Nephron (organoid): Measurements from ENCODE around the gene ENTPD8.

Source experiments
- H3K27ac Mint-ChIP-seq, 3 experiments: 2 replicates each; pipeline ENCODE4 v1.8.0; 2020; ENCODE audit warnings: mixed read lengths in 3 of 3, mild to moderate bottlenecking in 2 of 3, moderate library complexity in 1 of 3
- H3K27me3 Mint-ChIP-seq: 2 replicates; pipeline ENCODE4 v1.8.0; 2021; ENCODE audit warnings: low read depth, mild to moderate bottlenecking, moderate library complexity, mixed read lengths
- H3K36me3 Mint-ChIP-seq: 2 replicates; pipeline ENCODE4 v1.8.0; 2020; ENCODE audit warnings: low read depth, mixed read lengths
- H3K4me1 Mint-ChIP-seq: 2 replicates; pipeline ENCODE4 v1.8.0; 2020; ENCODE audit warnings: mixed read lengths
- H3K4me3 Mint-ChIP-seq, 3 experiments: 2 replicates each; pipeline ENCODE4 v1.8.0; 2020; ENCODE audit warnings: mild to moderate bottlenecking in 3 of 3, mixed read lengths in 3 of 3, moderate library complexity in 2 of 3
- H3K9me3 Mint-ChIP-seq: 2 replicates; pipeline ENCODE4 v1.8.0; 2020; ENCODE audit warnings: mixed read lengths
- CTCF ChIP-seq, 3 experiments: fragments of 200-600 bp; sonication (generic); IDR thresholded peaks; one replicate each; pipeline ENCODE4 v1.5.0; 2021; ENCODE audit warnings: antibody characterized with exemption in 3 of 3; ENCODE audit not compliant: unreplicated experiment in 3 of 3

ENTPD8 gene

DNA sequence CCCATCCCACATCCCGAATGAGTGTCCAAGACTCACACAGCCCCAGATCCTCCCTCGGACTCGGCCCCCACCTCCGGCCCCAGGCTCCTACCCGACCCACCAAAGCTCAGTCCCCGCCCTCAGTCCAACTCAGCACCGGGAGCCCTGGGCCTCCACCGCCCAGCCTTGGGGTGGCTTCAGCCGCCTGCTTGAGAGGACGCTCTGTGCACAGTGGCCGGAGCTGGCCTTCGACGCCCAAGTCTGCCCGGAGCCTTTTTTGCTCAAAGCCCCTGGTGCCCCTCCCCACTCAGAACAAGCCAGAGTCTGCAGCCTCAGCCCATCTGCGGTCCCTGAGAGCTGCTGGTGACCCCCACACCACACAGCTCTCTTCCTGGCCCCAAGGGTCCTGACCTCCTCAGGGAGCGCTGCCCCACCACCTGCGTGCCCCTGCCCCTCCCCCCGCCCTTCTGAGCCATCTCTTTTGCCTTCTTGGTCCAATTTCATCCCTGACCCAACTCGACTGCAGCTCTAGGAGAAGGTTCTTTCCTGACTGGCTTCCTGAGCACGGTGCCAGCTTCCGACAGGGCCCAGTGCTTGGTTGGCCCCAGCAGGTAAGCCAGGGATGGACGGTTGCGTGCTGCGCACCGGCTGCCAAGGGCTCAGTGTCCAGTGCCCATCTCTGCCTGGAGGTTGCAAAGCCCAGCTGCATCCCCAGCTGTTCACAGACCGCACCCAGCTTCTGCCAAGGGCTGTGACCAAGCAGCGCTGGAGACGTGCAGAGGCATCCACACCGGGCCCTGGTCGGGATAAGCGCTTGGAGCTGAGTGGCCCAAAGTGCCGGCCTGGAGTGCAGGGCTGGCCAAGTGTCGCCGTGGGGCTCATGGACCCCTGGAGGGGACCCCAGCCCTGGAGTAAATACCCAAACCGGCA lies 45.6 kb upstream of the ENTPD8 start:
- no peak for TF ChIP-seq CTCF (IDR thresholded peaks at IDR 0.05; ENCODE audit: unreplicated experiment in 3 of 3)
- H3K36me3 Mint-ChIP-seq: no peaks in the 10 kb centered on the region
- H3K4me1 Mint-ChIP-seq: no peaks in the 10 kb centered on the region
- H3K9me3 Mint-ChIP-seq: no peaks in the 10 kb centered on the region
- H3K4me3 Mint-ChIP-seq: no peak overlapping the region
- no peak overlapping the region for H3K27ac Mint-ChIP-seq
- H3K27me3 Mint-ChIP-seq: peaks cover 4% of the 10 kb centered on the region

DNA sequence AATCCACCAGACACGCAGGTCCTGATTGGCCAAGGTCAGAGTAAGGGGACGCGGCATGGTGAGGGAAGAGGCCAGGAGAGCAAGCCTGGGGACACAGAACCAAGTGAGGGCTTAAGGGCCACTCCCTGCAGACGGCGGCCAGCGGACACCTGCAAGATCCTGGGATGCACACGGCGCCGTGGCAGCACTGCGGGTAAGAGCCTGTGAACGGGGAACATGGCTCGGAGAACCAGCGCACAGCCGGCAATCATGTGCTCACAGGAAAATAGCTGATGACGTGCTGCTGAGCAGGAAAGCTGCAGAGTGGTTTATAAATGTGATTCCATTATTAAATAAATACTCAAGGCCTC lies 45.0 kb upstream of the ENTPD8 start:
- H3K27ac Mint-ChIP-seq: no peak overlapping the region
- H3K9me3 Mint-ChIP-seq: no peaks in the 10 kb centered on the region
- no peaks in the 10 kb centered on the region for H3K36me3 Mint-ChIP-seq
- no peak overlapping the region for H3K4me3 Mint-ChIP-seq
- no peak for TF ChIP-seq CTCF (IDR thresholded peaks at IDR 0.05; ENCODE audit: unreplicated experiment in 3 of 3)
- peaks cover 4% of the 10 kb centered on the region for H3K27me3 Mint-ChIP-seq
- no peaks in the 10 kb centered on the region for H3K4me1 Mint-ChIP-seq

DNA sequence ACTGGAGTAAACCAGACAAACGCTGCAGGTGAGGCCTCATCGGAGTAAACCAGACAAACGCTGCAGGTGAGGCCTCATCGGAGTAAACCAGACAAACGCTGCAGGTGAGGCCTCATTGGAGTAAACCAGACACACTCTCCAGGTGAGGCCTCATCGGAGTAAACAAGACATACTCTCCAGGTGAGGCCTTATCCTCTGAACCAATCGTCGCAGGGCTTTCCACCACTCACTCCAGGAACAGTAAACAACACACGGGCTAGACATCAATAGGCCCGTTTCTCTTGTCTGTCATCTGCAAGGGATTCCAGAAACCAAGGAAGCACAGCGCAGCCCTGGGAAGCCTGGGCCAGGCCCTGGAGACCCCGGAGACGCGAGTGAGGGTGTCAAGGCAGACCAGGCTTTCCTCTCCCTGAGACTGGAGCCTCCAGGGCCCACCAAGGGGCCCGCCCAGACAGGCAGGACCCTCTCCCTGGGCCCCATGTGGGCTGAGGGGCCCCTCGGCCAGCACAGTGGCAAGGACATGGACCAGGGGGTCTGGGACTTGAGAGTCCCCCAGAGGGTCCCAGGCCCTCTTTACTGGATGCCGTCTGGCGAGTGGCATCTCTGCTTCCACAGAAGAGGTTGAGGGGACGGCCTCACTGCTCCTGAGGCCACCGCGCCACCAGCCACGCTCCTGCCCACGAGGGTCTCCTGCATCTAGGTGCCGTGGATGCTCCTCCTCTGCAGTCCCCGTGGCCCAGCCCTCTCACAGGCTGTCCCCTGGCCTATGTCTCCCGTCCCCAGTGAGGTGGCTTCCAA lies 44.4 kb upstream of the ENTPD8 start:
- no peak overlapping the region for H3K4me3 Mint-ChIP-seq
- no peaks in the 10 kb centered on the region for H3K36me3 Mint-ChIP-seq
- TF ChIP-seq CTCF (IDR thresholded peaks at IDR 0.05; ENCODE audit: unreplicated experiment in 3 of 3): no peak
- no peaks in the 10 kb centered on the region for H3K4me1 Mint-ChIP-seq
- H3K27me3 Mint-ChIP-seq: peaks cover 4% of the 10 kb centered on the region
- no peaks in the 10 kb centered on the region for H3K9me3 Mint-ChIP-seq
- no peak overlapping the region for H3K27ac Mint-ChIP-seq

- H3K36me3 Mint-ChIP-seq: no peaks in the 10 kb centered on the region
- H3K4me1 Mint-ChIP-seq: no peaks in the 10 kb centered on the region
- no peak for TF ChIP-seq CTCF (IDR thresholded peaks at IDR 0.05; ENCODE audit: unreplicated experiment in 3 of 3)
- H3K27me3 Mint-ChIP-seq: peaks cover 4% of the 10 kb centered on the region
- H3K9me3 Mint-ChIP-seq: no peaks in the 10 kb centered on the region
- no peak overlapping the region for H3K4me3 Mint-ChIP-seq
- H3K27ac Mint-ChIP-seq: no peak overlapping the region
Observed at GRCh38 chr9:137484551-137485315, 43.6 kb upstream of the ENTPD8 start.

DNA sequence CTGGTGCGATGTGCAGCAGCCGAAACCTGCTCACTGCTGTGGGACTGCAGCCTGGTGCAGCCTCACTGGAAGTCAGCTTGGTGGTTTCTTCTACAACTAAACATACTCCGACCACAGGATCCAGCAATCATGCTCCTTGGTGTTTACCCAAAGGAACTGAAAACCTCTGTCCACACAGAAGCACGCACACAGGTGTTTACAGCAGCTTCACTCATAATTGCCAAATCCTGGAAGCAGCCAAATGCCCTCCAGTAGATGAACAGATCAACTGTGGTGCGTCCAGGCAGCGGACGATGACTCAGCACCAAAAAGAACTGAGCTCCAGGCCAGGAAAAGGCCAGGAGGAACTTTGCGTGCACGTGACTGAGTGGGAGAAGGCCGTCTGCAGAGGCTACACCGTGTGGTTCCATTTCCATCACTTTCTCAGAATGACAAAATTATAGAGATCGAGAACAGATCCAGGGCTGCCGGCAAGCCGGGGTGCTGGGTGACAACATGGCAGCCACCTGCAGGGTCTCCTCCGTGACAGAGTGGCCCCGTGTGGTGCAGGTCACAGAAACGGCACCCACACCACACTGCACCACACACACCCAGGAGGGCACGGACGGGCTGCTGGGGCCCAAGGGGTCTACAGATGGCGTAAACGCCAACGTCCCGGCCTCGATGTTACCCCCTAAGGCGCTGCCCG lies 41.1 kb upstream of the ENTPD8 start:
- peaks cover 6% of the 10 kb centered on the region for H3K4me1 Mint-ChIP-seq
- no peaks in the 10 kb centered on the region for H3K9me3 Mint-ChIP-seq
- TF ChIP-seq CTCF (IDR thresholded peaks at IDR 0.05; ENCODE audit: unreplicated experiment in 3 of 3): no peak

More for the DNA sequence above, 41.1 kb upstream of the ENTPD8 start:
- no peak overlapping the region for H3K4me3 Mint-ChIP-seq
- no peaks in the 10 kb centered on the region for H3K36me3 Mint-ChIP-seq
- H3K27me3 Mint-ChIP-seq: peaks cover 4% of the 10 kb centered on the region
- no peak overlapping the region for H3K27ac Mint-ChIP-seq
